C4-2B (cell line): ENCODE results near the gene IL26.

Experiments
- ZFX ChIP-seq: fragments of 450-650 bp; IDR thresholded peaks from 2 replicates; pipeline ENCODE4 v1.6.1; 2017
- TF ChIP-seq, protein P1 (sequence below): fragments of 450-650 bp; conservative IDR thresholded peaks from 2 replicates; pipeline ENCODE4 v1.5.1; 2017; ENCODE audit warnings: mild to moderate bottlenecking

- TF ChIP-seq, protein P1, sequence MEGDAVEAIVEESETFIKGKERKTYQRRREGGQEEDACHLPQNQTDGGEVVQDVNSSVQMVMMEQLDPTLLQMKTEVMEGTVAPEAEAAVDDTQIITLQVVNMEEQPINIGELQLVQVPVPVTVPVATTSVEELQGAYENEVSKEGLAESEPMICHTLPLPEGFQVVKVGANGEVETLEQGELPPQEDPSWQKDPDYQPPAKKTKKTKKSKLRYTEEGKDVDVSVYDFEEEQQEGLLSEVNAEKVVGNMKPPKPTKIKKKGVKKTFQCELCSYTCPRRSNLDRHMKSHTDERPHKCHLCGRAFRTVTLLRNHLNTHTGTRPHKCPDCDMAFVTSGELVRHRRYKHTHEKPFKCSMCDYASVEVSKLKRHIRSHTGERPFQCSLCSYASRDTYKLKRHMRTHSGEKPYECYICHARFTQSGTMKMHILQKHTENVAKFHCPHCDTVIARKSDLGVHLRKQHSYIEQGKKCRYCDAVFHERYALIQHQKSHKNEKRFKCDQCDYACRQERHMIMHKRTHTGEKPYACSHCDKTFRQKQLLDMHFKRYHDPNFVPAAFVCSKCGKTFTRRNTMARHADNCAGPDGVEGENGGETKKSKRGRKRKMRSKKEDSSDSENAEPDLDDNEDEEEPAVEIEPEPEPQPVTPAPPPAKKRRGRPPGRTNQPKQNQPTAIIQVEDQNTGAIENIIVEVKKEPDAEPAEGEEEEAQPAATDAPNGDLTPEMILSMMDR, result no peak
- no peak for TF ChIP-seq ZFX
Observed at GRCh38 chr12:68173792-68174191, 51.8 kb downstream of the IL26 start.
